GM21526 (cell line): ENCODE measurements around the gene CNTN1.

Experiments
- ATAC-seq: cut with Tn5 transposase; IDR thresholded peaks from one replicate; pipeline ENCODE4 v1.9.1; 2021; ENCODE audit warnings: moderate library complexity; ENCODE audit not compliant: unreplicated experiment, low FRiP score

The CNTN1 gene

DNA sequence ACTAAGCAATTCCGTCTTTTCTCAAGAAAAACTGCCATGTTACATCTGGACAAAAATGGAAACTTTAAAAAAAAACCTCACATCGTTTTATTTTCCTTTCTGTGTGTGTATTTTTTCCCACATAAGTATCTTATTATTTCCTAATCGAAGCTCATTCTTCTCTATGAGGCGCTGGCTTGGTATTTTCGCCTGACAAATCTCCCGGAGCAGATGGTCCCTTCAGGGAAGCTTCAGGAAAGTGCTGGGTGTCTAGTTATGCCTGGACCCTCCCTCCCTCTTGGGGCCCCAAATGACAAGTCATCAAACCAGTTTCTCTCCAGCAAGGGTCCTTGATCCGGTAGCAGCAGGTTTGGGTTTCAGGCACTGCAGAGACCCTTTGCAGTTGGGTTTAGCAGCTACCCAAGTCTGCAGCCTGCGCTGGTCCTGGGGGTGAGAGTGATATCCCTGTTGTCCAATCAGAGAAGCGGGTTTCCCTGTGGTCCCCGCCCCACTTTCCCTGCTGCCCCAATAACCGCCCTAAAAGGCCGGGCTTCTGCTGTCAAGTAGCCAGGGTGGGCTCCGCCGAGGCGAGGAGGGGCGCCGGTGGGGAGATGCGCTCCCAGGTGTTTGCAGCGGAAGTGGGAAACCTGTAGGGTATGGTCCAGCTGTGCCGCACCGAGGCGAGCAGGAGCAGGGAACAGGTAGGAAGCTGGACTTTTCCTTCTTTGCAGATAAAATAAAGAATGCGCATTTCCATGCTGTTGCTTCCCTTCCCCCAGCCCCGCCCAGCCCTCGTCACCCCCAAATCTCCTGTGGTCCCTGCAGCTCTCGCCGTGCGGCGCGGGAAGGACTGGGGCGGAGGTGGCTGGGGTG lies at the start of gene CNTN1:
Gene CNTN1, plus strand, starts transcription at position 527 of the 852 bp plus-strand sequence.
- no peak for ATAC-seq

DNA sequence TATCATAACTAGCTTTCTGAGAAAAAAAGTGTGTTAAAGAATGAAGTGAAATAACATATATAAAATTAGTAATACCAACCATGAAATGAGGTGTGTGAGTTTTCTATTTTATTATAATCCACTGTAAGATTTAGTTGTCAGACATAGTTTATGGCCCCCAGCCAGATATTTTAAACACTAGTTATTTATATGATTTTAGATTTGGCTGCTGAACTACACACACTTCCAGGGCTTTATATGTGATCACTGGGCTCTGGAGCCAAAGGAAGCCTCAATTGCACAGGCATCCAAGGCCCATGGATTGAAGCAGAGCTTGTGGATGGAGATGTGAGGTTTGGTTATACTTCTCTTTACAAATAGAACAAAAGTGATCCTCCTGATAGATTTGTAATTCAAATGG lies 48.7 kb upstream of the CNTN1 start:
- no peak for ATAC-seq

DNA sequence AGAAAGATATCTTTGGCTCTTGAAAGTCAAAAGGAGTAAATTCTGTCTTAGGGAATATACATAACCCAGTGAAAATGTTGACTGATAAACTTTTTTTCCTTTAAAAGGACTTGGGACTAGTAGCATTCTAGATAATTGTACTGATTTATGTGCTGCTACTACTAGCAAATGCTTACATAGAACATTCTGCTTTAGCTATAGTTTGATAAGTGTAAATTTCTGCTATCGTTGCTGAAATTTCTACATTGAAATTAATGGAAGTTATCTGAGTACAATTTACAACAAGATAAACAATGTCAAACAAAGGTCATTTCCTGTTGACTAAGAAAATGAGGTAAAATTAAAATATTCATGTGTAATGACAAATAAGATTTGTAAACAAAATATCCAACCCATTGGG lies 48.3 kb upstream of the CNTN1 start:
- no peak for ATAC-seq

DNA sequence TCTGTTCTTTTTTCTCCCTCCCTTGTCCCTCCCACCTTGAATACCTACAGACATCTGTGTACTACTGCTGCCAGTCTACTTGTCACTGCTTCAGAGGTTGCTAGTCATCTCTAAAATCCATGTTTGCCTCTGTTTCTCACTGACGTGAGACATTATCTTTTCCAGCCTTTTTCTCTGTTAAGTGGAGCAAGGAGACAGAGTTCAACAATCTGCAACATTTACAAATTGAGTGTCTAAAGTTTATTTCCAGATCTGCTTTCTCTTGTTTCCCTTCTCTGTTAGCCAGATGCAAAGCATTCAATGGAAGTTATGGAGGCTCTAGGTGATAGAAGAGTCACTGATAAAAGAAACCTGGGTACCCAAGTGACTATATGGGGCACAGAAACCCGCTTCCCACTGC lies 47.5 kb upstream of the CNTN1 start:
- no peak for ATAC-seq

DNA sequence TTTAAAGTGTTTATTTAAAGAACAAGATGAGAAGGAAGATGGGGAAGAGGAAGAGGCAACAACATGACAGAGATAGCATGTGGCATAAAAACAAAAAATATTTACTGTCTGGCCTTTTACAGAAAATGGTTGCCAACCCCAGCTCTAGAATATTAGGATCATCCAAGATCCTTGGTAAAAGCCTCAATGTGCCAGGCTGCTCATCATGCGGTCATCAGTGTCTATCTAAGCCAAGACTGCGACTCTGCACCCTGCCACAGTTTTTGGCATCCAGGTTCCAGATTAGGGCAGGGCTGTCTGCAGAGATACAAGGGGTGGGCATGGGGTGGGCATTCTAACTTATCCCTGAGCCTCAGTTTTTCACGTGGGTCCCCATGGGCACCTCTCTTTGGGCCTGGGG lies 46.9 kb upstream of the CNTN1 start:
- no peak for ATAC-seq

DNA sequence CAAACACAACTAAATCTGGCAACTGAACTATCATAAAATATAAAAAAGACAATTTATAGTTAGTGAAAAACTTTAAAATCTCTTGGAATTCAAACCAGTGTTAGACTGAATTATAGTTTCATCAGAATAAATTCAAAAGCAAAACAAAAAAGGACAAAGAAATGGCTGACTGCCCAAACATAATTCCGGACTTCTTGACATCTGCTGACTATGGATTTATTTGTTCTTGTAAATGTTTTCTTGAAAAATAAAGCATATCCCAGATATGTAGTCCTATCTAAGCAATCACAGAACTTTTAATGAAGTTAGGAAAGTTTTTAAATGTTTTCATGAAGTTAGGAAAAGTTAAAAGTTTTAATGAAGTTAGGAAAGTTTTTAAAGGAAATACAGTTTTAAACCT lies 45.8 kb upstream of the CNTN1 start:
- ATAC-seq, result no peak

DNA sequence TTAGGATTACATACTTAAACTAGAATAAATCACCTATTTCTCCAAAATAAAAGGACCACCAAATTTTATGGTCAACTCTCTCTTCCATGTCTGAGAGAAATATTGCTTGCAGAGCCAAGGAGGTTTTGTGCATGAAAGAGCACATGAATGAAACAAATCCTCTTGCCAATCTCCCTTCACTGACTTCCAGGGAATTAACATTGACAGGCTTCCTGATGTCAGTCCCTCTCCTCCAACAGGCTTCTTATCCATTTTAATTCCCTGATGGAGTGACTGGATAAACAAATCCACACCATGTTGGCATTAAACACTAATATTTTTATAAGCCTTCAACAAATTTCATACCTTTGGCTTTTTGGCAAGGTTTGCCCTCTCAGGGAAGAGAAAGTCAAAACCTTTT lies 45.3 kb upstream of the CNTN1 start:
- ATAC-seq, result no peak

DNA sequence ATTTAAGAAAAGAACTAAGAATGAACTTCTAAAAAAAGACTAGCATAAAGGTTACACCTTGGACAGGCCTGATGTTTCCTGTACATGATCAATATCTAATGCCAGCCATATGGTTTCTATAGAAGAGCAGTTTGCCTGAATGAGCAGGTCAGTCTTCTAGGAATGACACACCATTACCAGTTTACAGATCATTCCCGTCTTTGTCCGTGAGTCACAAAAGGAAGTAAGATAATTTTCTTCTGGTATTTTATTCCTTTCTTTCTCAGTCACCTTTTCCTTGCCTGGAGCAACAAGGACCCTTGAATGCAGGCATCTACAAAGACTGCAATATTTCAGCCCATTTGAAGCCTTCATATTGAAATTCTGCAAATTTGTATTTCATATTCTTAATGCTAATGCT lies 44.6 kb upstream of the CNTN1 start:
- no peak for ATAC-seq

DNA sequence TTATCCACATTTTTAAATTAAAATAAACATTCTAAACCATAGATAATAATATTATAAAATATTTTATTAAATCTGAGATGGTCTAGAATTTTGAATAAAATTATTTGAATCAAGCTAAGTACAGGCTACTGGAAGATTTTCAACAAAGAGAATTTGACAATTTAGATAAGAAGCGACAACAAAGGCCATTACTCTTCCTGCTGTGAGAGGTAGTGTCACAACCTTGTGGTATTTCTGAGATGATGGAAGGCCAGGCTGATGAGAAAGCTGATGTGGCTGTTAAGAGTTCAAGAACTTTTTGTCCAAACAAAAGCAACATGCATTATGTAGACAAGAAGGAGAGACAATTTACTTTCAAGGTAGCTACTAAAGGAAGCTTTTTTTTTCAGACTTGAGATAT lies 43.7 kb upstream of the CNTN1 start:
- ATAC-seq, result no peak

DNA sequence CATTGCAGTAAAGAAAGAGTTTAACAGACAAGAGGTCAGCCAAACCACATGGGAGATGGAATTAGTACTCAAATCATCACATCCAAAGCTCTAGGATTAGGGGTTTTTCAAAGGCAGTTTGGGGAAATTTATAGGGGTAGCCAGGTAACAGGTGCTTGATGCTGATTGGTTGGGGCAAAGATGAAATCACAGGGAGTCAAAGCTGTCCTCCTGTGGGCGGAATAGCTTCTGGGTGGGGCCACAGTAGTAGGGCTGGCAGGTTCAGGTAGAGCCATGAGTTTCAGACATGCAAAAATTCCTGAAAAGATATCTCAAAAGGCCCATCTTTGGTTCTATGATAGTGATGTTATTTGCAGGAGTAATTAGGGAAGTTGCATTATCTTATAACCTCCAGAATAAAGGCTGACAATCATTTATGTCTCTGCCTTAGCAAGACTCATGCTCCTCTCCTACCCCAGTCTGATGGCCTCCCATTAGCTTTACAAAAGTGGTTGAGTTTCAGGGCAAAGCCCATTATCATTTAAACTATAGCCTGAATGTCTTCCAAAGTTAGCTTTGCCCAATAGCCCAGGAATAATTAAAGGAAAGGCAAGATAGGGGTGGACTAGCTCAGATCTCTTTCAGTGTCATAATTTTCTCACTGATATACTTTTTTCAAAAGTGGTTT lies 42.1 kb upstream of the CNTN1 start:
- no peak for ATAC-seq

DNA sequence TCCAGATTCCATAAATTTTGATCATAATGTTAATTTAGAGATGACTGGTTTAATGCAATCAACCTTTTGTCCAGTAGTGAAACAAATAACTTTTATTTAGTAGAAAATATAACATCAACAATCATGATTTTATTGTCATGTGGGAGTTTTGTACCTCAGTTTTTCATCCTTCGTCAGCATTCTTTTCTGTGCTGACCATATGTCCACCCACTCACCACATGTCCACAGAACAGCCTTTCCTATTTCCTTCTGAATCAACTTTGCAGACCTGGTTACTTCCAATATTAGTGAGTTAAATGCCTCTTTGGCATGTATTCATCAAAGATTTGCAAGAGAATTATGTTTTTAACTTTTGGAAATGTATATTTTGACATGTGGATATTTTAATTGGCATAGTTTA lies 36.8 kb upstream of the CNTN1 start:
- no peak for ATAC-seq

DNA sequence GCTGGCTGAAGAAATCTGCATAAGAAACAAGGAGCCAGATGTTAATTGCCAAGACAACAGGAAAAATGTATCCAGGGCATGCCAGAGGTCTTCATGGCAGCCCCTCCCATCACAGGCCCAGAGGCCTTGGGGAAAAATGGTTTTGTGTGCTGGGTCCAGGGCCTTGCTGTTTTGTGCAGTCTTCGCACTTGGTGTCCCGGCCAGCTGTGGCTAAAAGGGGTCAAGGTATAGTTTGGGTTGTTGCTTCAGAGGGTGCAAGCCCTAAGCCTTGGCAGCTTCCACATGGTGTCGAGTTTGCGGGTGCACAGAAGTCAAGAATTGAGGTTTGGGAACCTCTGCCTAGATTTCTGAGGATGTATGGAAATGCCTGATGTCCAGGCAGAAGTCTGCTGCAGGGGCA lies 29.9 kb upstream of the CNTN1 start:
- no peak for ATAC-seq

DNA sequence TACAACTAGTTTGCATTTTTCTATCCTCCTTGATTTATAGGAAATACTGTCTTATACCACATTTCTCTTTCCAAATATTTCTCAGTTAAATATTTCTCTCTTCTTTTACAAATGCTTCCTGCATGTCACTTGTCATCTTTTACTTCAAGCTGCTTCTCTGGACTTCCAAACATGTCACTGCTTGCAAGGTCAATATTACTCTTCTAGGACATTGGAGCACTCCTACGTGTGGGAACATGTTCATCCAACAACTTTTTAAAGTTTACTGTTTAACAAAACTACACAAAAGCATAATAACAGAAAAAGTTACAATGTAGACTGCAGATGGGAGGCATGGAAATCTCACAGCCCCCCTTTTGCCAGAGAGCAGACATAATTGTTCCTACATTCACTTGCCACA lies 28.5 kb upstream of the CNTN1 start:
- ATAC-seq, result no peak

DNA sequence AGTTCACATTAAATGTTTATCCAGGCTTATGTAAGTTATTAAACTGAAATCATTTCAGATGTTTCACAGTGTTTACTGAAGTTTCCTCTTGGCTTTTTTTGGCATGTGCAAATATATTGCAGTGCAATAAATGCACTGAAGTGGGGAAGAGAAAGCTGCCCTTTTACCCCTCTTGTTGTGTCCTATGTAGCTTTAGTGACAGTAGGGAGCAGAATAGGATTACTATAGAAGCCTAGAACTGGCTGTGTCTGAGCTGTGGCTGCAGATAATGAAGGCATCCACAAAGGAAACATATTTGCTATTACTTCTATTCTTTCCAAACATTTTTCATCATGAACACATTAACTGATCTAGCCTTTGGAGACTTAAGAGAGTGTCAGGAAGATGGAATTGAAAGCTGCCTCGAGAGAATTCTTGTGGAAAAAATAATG lies 24.1 kb upstream of the CNTN1 start:
- ATAC-seq, result no peak

DNA sequence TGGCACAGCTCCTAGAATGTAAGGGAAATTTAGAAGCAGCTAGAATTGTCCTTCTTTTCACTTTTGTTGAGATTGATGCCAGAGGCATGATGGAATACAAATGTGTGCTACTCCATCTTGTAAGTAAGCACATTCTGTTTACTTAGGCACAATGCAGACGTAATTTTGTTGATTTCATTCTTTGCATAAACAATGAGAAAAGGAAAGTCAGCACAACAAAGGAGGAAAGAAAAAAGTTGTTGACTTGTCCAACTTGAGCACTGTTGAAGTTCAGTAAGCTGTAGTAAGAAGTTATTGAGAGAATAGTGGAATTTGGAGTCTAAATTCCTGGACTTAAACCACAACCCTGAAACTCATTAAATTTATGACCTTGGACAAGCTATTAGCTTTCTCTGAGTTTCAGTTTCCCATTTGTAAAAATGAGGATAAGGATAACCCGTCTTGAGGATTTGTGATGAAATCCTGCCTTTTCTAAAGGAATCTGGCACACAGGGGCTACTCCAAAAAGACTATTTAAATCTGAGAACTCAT lies 19.4 kb upstream of the CNTN1 start:
- ATAC-seq, result no peak

DNA sequence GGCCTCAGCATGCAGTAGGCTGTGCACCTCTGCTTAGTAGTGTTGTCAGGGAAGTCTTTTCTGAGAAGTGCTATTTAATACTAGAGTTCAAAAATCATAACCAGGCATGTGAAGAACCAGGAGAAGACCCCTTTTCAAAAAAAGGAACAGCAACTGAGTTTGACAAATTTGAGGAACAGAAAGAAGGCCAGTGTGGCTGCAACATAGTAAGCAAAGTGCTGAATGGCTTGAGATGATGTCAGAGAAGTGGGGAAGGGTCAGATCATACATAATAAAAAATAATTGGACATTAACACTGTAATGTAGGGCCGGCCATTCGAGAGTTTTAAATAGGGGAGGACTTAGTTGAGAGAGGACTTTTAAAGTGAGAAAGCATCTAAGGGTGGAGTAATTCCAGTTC lies 11.1 kb upstream of the CNTN1 start:
- no peak for ATAC-seq

DNA sequence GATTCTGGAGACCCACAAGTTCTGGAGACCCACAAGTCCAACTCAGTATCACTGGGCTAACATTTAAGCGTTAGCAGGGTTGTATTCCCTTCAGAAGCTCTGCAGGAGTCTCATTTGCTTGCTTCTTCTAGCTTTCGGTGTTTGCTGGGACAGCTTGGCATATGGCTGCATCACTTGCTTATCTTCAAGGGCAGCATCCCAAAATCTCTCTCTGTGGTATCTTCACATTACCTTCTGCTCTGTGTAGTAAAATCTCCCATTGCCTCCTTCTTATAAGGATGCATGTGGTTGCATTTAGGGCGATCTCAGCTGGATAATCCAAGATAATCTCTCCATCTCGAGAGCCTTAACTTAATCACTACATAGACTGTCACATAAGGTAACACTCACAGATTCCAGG lies 7.3 kb upstream of the CNTN1 start:
- no peak for ATAC-seq

DNA sequence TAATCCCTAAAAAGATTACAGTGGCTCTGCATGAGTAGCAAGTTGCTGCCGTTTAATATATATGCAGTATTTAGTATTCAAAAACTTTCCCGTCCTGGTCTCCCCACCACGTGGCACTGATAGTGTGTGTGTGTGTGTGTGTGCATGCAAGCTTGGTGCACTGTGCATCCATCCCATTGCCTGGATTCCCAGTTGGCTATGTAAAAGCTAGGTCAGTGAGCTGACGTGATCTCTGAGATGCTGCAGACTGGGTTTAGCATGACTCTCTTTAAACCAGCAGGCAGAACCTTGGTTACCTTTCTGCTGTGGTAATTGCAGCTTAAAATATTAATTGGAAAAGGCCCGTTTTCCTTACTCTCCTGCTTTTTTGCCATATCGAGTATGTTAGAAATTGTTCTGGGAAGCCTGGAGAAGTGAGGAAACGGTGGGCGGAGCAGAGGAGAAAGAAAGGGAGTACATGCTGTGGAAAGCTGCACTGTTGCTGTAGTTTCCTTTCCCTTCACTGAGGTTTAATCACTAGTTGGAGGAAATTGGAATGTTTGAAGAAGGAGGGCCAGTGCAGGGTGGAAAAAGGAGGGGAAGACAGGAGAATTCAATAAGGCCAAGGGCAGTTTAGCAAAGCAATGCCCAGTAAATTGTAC lies 4.0 kb upstream of the CNTN1 start:
- no peak for ATAC-seq

DNA sequence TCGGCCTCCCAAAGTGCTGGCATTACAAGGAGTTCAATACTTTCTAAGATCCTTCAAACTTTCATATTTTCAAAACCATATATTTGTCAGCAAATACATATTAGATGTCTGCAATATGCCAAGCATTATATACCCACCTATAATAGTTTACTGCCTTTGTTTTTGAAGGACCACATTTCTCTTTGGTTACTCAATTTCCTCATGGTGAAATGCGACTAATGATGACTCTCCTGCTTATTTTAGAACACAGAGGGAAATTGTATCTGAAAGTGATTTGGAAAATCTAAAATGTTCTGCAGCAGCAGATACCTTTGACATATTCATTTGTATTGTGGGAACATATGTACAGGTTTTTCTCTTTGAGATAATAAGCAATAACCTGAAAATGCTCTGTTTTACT lies 2.7 kb upstream of the CNTN1 start:
- no peak for ATAC-seq

DNA sequence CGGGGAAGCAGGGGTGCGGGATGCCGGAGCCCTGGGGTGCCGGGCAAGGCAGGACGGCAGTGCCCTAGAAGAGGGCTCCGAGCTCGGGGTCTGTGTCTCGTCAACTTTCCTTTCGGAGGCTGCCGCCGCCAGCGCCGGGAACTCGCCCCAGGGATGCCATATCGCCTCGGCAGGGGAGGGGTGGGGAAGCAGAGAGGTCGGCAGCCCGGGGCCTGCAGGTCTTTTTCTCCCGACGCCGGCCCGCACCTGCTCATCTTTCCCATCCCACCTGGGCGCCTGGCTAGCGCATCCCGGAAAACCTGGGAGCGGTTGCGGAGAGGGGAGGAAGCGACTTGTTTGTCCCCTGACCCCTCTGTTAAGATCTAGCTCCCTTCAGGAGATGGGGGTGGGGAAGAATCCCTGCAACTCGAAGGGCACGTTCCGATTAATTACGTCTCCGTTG lies 547 bp downstream of the CNTN1 start:
- ATAC-seq, result no peak

DNA sequence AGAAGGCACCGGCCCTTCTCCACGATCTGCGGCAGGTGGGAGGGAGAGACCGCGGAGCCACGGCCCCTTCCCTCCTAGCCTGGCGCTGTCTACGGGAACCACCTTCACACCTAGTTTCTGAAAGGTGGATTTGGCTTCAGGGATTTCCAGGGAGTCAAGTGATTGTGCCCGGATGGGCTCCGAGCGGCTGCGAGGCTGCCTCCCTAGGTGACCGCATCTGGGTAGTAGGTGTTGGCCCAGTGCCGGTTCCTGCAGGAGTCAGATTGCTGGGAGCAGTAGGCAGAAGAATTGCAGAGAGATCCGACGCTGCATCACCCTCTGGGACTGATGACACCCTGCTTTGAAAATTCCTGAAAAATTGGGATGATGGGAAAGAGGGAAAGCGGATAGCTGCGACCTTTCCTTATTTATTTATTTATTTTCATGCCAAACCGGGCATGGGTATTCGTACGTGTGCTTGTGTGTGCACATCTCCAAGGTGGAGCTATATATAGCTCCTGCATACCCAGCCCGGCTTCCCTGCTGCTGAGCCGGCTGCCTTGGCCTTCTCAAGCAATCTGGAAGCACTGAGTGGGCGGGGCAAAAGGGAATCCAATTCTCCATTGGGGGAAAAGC lies 1.1 kb downstream of the CNTN1 start:
- ATAC-seq, result no peak
